Tibial artery (tissue), 4 donors: ENCODE results near the gene KPNA5.

ENCODE experiments used
- DNase-seq, 2 donors: peaks; one replicate each; pipeline ENCODE4 v3.0.0-alpha.2; 2019
- H3K27ac ChIP-seq, 2 donors: fragments of 200-600 bp; sonication (generic) in 1 of 2; 1 replicate in 1 of 2; 2 replicates in 1 of 2; pipeline ENCODE4 v1.5.1; 2018 to 2019; ENCODE audit warnings: mild to moderate bottlenecking in 1 of 2
- H3K27me3 ChIP-seq, 2 donors: fragments of 200-600 bp; sonication (generic) in 1 of 2; one replicate each; pipeline versions ENCODE4 v1.5.1 to v1.6.0; 2016 to 2019
- H3K36me3 ChIP-seq, 3 donors: fragments of 200-600 bp; sonication (generic) in 2 of 3; one replicate each; pipeline ENCODE4 v1.5.1; 2016 to 2019; ENCODE audit warnings: mild to moderate bottlenecking in 2 of 3
- H3K4me1 ChIP-seq, 4 donors: fragments of 200-600 bp; sonication (generic) in 2 of 4; 1 replicate in 3 of 4; 2 replicates in 1 of 4; pipeline ENCODE4 v1.5.1; 2016 to 2019
- H3K4me3 ChIP-seq, 2 donors: fragments of 200-600 bp; sonication (generic) in 1 of 2; 1 replicate in 1 of 2; 2 replicates in 1 of 2; pipeline ENCODE4 v1.5.1; 2018 to 2019; ENCODE audit warnings: mild to moderate bottlenecking in 2 of 2
- H3K9me3 ChIP-seq, 3 donors: fragments of 200-600 bp; sonication (generic) in 1 of 3; one replicate each; pipeline ENCODE4 v1.5.1; 2016 to 2019
- CTCF ChIP-seq, 2 experiments: fragments of 200-600 bp in 1 of 2; fragments of 450-650 bp in 1 of 2; IDR thresholded peaks; one replicate each; pipeline ENCODE4 v1.5.1; 2017 to 2019; ENCODE audit warnings: antibody characterized with exemption in 2 of 2, mild to moderate bottlenecking in 1 of 2, moderate library complexity in 1 of 2
- intact Hi-C: fragments of 100-400 bp; cut with DNase I; formaldehyde crosslinking; loops from one replicate; pipeline ENCODE4 v1.15.0; 2023; ENCODE audit warnings: low total_unique reads

The KPNA5 gene

GRCh38 chr6:116680880-116681672, at the start of gene KPNA5:
KPNA5 (plus strand) TSS chr6:116681211; CDS start chr6:116681335, 124 bp downstream.
- intact Hi-C loops = no loop called here
- Histone ChIP-seq H3K36me3 (no peaks in the 10 kb centered on the region), H3K4me1 (peaks cover 0 to 30% (median 9%) of the 10 kb centered on the region in 4 donors), H3K27ac (peak within 1 kb of the TSS; percentile 89), H3K27me3 (no peaks in the 10 kb centered on the region), H3K4me3 (peak within 1 kb of the TSS; percentile 74 to 75), H3K9me3 (no peaks in the 10 kb centered on the region)
- DNase-seq = peak; percentile 87 to 94
- TF ChIP-seq CTCF (IDR thresholded peaks at IDR 0.05) = no peak

GRCh38 chr6:116631379-116631990, 49.5 kb upstream of the KPNA5 start:
- intact Hi-C loops = no loop called here
- H3K9me3 ChIP-seq = no peaks in the 10 kb centered on the region
- H3K36me3 ChIP-seq = peaks cover 0 to 12% (median 9%) of the 10 kb centered on the region in 3 donors
- DNase-seq = no peak
- no peaks in the 10 kb centered on the region for H3K27me3 ChIP-seq
- H3K4me3 ChIP-seq = no peak overlapping the region
- no peak for TF ChIP-seq CTCF (IDR thresholded peaks at IDR 0.05)
- no peak overlapping the region for H3K27ac ChIP-seq
- H3K4me1 ChIP-seq = no peaks in the 10 kb centered on the region

GRCh38 chr6:116633685-116634084, 47.3 kb upstream of the KPNA5 start:
- no peak for DNase-seq
- Histone ChIP-seq H3K27ac (no peak overlapping the region), H3K36me3 (peaks cover 0 to 14% (median 9%) of the 10 kb centered on the region in 3 donors), H3K27me3 (no peaks in the 10 kb centered on the region), H3K4me3 (no peak overlapping the region), H3K4me1 (no peaks in the 10 kb centered on the region), H3K9me3 (no peaks in the 10 kb centered on the region)
- no peak for TF ChIP-seq CTCF (IDR thresholded peaks at IDR 0.05)
- intact Hi-C loops = no loop called here

GRCh38 chr6:116648156-116648555, 32.9 kb upstream of the KPNA5 start:
- TF ChIP-seq CTCF (IDR thresholded peaks at IDR 0.05) = no peak

GRCh38 chr6:116649129-116649528, 31.9 kb upstream of the KPNA5 start:
- intact Hi-C loops = no loop called here
- Histone ChIP-seq H3K27me3 (no peaks in the 10 kb centered on the region), H3K27ac (no peak overlapping the region)

More at GRCh38 chr6:116648156-116648555, 32.9 kb upstream of the KPNA5 start:
- Histone ChIP-seq H3K27me3 (no peaks in the 10 kb centered on the region), H3K4me3 (no peak overlapping the region), H3K27ac (no peak overlapping the region), H3K9me3 (no peaks in the 10 kb centered on the region), H3K36me3 (peaks cover 8 to 26% (median 20%) of the 10 kb centered on the region in 3 donors), H3K4me1 (no peaks in the 10 kb centered on the region)
- intact Hi-C loops = no loop called here
- no peak for DNase-seq

More at GRCh38 chr6:116649129-116649528, 31.9 kb upstream of the KPNA5 start:
- H3K9me3 ChIP-seq = no peaks in the 10 kb centered on the region
- TF ChIP-seq CTCF (IDR thresholded peaks at IDR 0.05) = no peak
- peaks cover 8 to 26% (median 20%) of the 10 kb centered on the region in 3 donors for H3K36me3 ChIP-seq
- no peak for DNase-seq
- no peaks in the 10 kb centered on the region for H3K4me1 ChIP-seq
- no peak overlapping the region for H3K4me3 ChIP-seq
